HG03196 (cell line): ENCODE measurements around the gene EHMT2.
"Not testable (repeated sequence)": the region's sequence is repeated elsewhere in the genome, so short reads cannot be mapped to it uniquely, and the experiment has no call there.

Experiments
- ATAC-seq: cut with Tn5 transposase; IDR thresholded peaks from one replicate; pipeline ENCODE4 v1.9.1; 2021; ENCODE audit not compliant: unreplicated experiment

The EHMT2 gene

GRCh38 chr6:31844507-31844906 is 53.0 kb downstream of the EHMT2 start:
- ATAC-seq = no peak

- ATAC-seq = no peak
Observed at GRCh38 chr6:31842053-31842452, 55.4 kb downstream of the EHMT2 start.

- not testable (repeated sequence) for ATAC-seq
Observed at GRCh38 chr6:31839779-31840126, 57.7 kb downstream of the EHMT2 start.

GRCh38 chr6:31838968-31839367 is 58.5 kb downstream of the EHMT2 start:
- ATAC-seq = no peak

DNA sequence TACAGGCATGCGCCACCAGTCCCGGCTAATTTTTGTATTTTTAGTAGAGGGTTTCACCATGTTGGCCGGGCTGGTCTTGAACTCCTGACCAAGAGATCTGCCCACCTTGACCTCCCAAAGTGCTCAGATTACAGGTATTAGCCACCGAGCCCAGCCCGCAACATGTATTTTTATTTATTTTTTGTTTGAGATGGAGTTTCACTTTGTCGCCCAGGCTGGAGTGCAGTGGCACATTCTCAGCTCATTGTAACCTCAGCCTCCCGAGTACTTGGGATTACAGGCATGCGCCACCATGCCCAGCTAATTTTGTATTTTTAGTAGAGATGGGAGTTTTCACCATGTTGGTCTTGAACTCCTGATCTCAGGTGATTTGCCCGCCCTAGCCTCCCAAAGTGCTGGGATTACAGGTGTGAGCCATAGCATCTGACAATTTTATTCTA is 59.4 kb downstream of the EHMT2 start:
- not testable (repeated sequence) for ATAC-seq

- no peak for ATAC-seq
Observed at GRCh38 chr6:31837369-31838113, 60.0 kb downstream of the EHMT2 start.

GRCh38 chr6:31836474-31837368 is 60.8 kb downstream of the EHMT2 start:
- ATAC-seq = no peak

- no peak for ATAC-seq
Observed at GRCh38 chr6:31836047-31836473, 61.4 kb downstream of the EHMT2 start.

DNA sequence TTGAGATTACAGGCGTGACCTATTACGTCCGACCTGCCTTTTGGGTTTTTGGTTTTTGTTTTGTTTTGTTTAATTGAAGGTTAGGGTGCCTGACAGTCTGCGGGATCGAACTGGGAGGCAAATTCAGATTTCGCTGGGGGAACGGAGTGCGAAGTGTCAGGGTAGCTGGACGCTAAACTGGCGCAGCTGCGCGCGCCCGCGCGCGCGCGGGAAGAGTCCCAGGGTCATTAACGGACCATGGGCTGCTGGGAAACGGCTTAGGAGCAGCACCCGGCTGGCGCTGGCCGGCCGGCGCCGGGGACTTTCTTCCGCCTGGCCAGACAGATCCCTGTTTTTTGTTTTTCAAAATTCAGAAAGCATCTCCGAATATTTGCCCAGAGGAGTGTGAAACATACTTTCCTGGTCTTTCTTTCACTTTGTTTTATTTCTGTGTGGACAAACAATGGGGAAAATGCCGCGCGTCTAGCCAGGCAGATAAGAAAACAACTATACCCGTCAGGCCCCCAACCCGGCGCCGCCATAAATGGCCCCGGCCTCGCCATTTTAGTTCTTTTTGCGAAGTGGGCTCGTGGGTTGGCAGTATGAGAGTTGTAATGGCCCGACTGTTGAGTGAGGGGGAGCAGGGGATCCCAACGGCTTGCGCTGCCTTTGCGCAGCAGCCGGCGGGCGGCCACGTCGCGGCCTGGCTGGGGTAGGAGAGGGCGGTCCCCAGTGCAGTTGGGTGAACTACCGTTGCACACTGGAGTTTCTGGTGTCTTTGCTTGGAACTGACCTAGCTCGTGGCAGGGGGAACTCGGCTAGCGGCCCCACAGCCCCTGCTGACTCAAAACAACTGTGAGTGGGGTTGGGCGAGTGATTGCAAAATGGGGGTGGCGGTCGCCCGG is 62.9 kb downstream of the EHMT2 start:
- peak; percentile 40 for ATAC-seq

GRCh38 chr6:31831350-31832215 is 65.9 kb downstream of the EHMT2 start:
- no peak for ATAC-seq

GRCh38 chr6:31830886-31831335 is 66.6 kb downstream of the EHMT2 start:
- no peak for ATAC-seq
